ENCODE measurements around the gene KCNMA1.

- TF ChIP-seq EZH2 (IDR thresholded peaks at IDR 0.05) (no peak), CTCF (IDR thresholded peaks at IDR 0.05 in 2 of 3, conservative IDR thresholded peaks at IDR 0.05 in 1 of 3; ENCODE audit: borderline replicate concordance in 1 of 3, insufficient read depth in 1 of 3, low read depth in 2 of 3, low read length in 2 of 3) (no peak), POLR2A (IDR thresholded peaks at IDR 0.05; ENCODE audit: borderline replicate concordance, extremely low read depth, insufficient read depth, insufficient read length) (no peak), SP1 (IDR thresholded peaks at IDR 0.05; ENCODE audit: low read depth) (no peak), SIN3A (IDR thresholded peaks at IDR 0.05; ENCODE audit: low read depth) (no peak), SRF (IDR thresholded peaks at IDR 0.05; ENCODE audit: low read depth) (no peak), REST (IDR thresholded peaks at IDR 0.05; ENCODE audit: low read depth) (no peak)
Observed at GRCh38 chr10:77516575-77516974, 121.0 kb downstream of the KCNMA1 start.

Measured in HCT116 (cell line).